Ramos (cell line): ENCODE measurements around the gene PLEKHH3.
"Not testable (repeated sequence)": the region's sequence is repeated elsewhere in the genome, so short reads cannot be mapped to it uniquely, and the experiment has no call there.

Source experiments
- in situ Hi-C: fragments of 300-500 bp; cut with MboI; formaldehyde crosslinking; loops from one replicate; pipeline ENCODE4 v1.14.3; 2022; ENCODE audit warnings: low sequenced_read_pairs; ENCODE audit not compliant: unreplicated experiment

The PLEKHH3 gene

GRCh38 chr17:42673885-42674754, 2.7 kb downstream of the PLEKHH3 start:
- in situ Hi-C loops, result no loop called here

GRCh38 chr17:42673266-42673884, 3.4 kb downstream of the PLEKHH3 start:
- in situ Hi-C loops, result no loop called here

GRCh38 chr17:42672038-42672437, 4.8 kb downstream of the PLEKHH3 start:
- in situ Hi-C loops, result no loop called here

- in situ Hi-C loops, result no loop called here
These were observed 5.8 kb downstream of the PLEKHH3 start for GRCh38 chr17:42670789-42671657.

- in situ Hi-C loops, result no loop called here
These were observed 6.6 kb downstream of the PLEKHH3 start for GRCh38 chr17:42669977-42670788.

- in situ Hi-C loops, result no loop called here
These were observed 7.2 kb downstream of the PLEKHH3 start for GRCh38 chr17:42669705-42669976.

GRCh38 chr17:42667088-42667951, 9.5 kb downstream of the PLEKHH3 start:
- in situ Hi-C loops, result no loop called here

- in situ Hi-C loops, result not testable (repeated sequence)
These were observed 10.7 kb downstream of the PLEKHH3 start for GRCh38 chr17:42666126-42666525.

GRCh38 chr17:42665581-42666001, 11.2 kb downstream of the PLEKHH3 start:
- in situ Hi-C loops, result no loop called here

- in situ Hi-C loops, result no loop called here
These were observed 16.0 kb downstream of the PLEKHH3 start for GRCh38 chr17:42660692-42661345.

- in situ Hi-C loops, result not testable (repeated sequence)
These were observed 16.9 kb downstream of the PLEKHH3 start for GRCh38 chr17:42659932-42660274.

GRCh38 chr17:42659079-42659931, 17.5 kb downstream of the PLEKHH3 start, which contains the start of gene TUBG2:
TUBG2 (plus strand) TSS chr17:42659284; CDS start chr17:42659504, 220 bp downstream.
- in situ Hi-C loops, result no loop called here

- in situ Hi-C loops, result no loop called here
These were observed 18.8 kb downstream of the PLEKHH3 start for GRCh38 chr17:42657824-42658588.

GRCh38 chr17:42655528-42655927, 21.3 kb downstream of the PLEKHH3 start:
- in situ Hi-C loops, result no loop called here

GRCh38 chr17:42653179-42654124, 23.3 kb downstream of the PLEKHH3 start:
- in situ Hi-C loops, result no loop called here

GRCh38 chr17:42651392-42651791, 25.4 kb downstream of the PLEKHH3 start:
- in situ Hi-C loops, result no loop called here
